Testis (tissue), 2 donors: ENCODE data around the gene INSM1.

ENCODE experiments used
- CTCF ChIP-seq, 3 experiments: fragments of 450-650 bp in 2 of 3; fragments of 200-600 bp in 1 of 3; sonication (generic) in 1 of 3; IDR thresholded peaks; one replicate each; pipeline ENCODE4 v1.5.1; 2016 to 2019; ENCODE audit warnings: antibody characterized with exemption in 3 of 3, mild to moderate bottlenecking in 2 of 3, moderate library complexity in 1 of 3
- POLR2A ChIP-seq: fragments of 450-650 bp; IDR thresholded peaks from one replicate; pipeline ENCODE4 v1.6.1; 2017; ENCODE audit warnings: antibody characterized with exemption, mild to moderate bottlenecking, moderate library complexity

DNA sequence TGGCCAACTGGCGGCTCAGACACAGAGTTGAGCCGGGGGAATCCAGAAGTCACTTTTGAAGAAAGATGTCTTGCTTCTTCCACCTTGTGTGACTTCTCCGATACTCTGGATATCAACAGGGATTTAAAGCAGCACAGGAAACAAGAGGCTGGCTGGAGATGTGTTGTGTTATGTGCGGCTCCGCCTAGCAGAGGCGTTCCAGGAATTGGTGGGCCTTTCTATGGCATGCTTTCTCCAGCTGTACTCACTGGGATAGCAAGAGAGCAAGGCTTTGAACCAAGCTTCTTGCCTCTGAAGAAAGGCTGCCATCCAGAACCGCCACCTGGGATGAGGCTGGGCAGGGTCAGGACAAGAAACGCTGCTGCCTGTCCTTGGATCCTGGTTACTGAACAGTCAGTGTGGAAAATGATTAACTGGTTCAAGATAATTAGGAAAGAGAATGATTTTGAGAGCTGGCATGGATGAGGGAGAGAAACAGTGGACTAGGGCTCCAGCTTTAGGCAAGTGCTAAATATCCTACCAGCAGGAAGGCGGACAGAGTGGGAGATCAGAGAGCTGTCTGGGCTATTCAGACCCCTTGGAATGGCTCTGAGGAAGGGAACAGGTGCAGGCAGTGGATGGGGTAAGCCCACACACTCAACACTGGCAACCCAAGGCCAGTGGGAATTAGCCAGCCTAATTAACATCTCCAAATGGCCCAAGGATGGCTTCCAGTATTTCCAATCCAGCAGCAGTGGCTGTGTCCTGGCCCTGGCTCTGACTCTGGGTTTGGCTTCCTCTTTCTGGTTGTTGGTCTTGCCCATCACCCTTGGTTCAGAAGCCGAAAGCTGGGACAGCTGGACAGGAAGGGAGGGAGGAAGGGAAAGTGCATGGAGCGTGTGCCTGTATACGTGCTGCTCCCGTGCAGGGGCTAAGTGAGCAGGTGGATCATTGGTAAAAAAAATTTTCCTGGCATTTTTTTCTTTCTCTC, 31.9 kb downstream of the INSM1 start:
- no peak for TF ChIP-seq POLR2A
- TF ChIP-seq CTCF (IDR thresholded peaks at IDR 0.05), result no peak
